ENCODE data around the gene PDLIM4. TPM values are rescaled to one million over a fixed set of nuclear protein-coding genes. Genes with fewer than 3 reads are reported as not detected.

The PDLIM4 gene
- 9.0 and 19.4 TPM in 2 replicates for total RNA-seq

GRCh38 chr5:132257131-132258101 lies at the start of gene PDLIM4:
TSS of gene PDLIM4 (plus strand) at chr5:132257696. CDS start at chr5:132257735, 39 bp downstream.

GRCh38 chr5:132227485-132228240 lies 29.8 kb upstream of the PDLIM4 start, which contains the start of gene P4HA2:
TSS of gene P4HA2 (minus strand) at chr5:132227853. CDS start at chr5:132218626, 9,227 bp downstream.

GRCh38 chr5:132293992-132294727 lies 36.7 kb downstream of the PDLIM4 start, which contains the start of gene SLC22A4:
TSS of gene SLC22A4 (plus strand) at chr5:132294394. CDS start at chr5:132294617, 223 bp downstream.

Other genes starting within 250 kb of the PDLIM4 start
- not detected in 2 replicates for gene ACSL6, start 246.0 kb upstream of the PDLIM4 start, total RNA-seq
- gene IL3, start 197.0 kb upstream of the PDLIM4 start, total RNA-seq: not detected in 2 replicates
- gene CSF2, start 183.9 kb upstream of the PDLIM4 start, total RNA-seq: 2.3 TPM in 1 of 2 replicates, not detected in the other
- gene P4HA2, start 29.8 kb upstream of the PDLIM4 start, total RNA-seq: 242 and 268 TPM in 2 replicates
- 1.4 and 5.2 TPM in 2 replicates for gene SLC22A4, start 36.7 kb downstream of the PDLIM4 start, total RNA-seq
- gene SLC22A5, start 112.0 kb downstream of the PDLIM4 start, total RNA-seq: 4.3 and 10.2 TPM in 2 replicates
- gene IRF1, start 233.1 kb downstream of the PDLIM4 start, total RNA-seq: 13.4 and 23.3 TPM in 2 replicates